IMR-90 (cell line): ENCODE measurements around the gene TRABD. TPM values are rescaled to one million over a fixed set of nuclear protein-coding genes. Genes with fewer than 3 reads are reported as not detected.

ENCODE experiments used
- ATAC-seq: fragments of 200-7000 bp; cut with Tn5 transposase; 2 replicates; pipeline ENCODE4 v1.9.1; 2020; ENCODE audit warnings: low read depth, mild to moderate bottlenecking, moderate library complexity
- BruUV-seq: library from RNA; stranded (reverse); fragments of 400-500 nt; replicated peaks from 2 replicates; lab custom pipeline; 2021; lab: Mats Ljungman, UMichigan
- CTCF ChIA-PET: fragments of 300-600 bp; formaldehyde crosslinking; extraction: SDS; loops from one replicate; lab custom pipeline; 2021; ENCODE audit warnings: antibody characterized with exemption; lab: Yijun Ruan, JAX
- POLR2A ChIA-PET: fragments of 300-600 bp; sonication (Branson Sonifier 250); formaldehyde crosslinking; loops from one replicate; lab custom pipeline; 2022; ENCODE audit warnings: antibody characterized with exemption; ENCODE audit not compliant: unreplicated experiment; lab: Charles Lee
- DNase-seq: peaks from one replicate; pipeline ENCODE4 v3.0.0; 2013
- H2AFZ ChIP-seq: replicated peaks from 2 replicates; pipeline ENCODE3; 2013; ENCODE audit warnings: low read length, mild to moderate bottlenecking; ENCODE audit not compliant: poor library complexity
- H2AK5ac ChIP-seq: 2 replicates; pipeline ENCODE4 v1.6.1; 2013; ENCODE audit warnings: low read depth, low read length, inconsistent platforms
- H2AK9ac ChIP-seq: replicated peaks from 2 replicates; pipeline ENCODE3; 2013; ENCODE audit warnings: mild to moderate bottlenecking, low read depth, low read length, moderate library complexity; ENCODE audit not compliant: poor library complexity
- H2BK120ac ChIP-seq: 2 replicates; pipeline ENCODE4 v1.6.1; 2013; ENCODE audit warnings: low read depth, low read length, inconsistent platforms
- H2BK15ac ChIP-seq: 3 replicates; pipeline ENCODE4 v1.6.1; 2013; ENCODE audit warnings: low read depth, low read length, inconsistent platforms
- H2BK20ac ChIP-seq: 2 replicates; pipeline ENCODE4 v1.6.1; 2013; ENCODE audit warnings: low read depth, mild to moderate bottlenecking, inconsistent platforms, low read length, moderate library complexity
- H2BK5ac ChIP-seq: 2 replicates; pipeline ENCODE4 v1.6.1; 2013; ENCODE audit warnings: mild to moderate bottlenecking, low read depth, low read length, inconsistent platforms; ENCODE audit not compliant: poor library complexity, severe bottlenecking
- H3K14ac ChIP-seq: replicated peaks from 2 replicates; pipeline ENCODE4 v1.6.1; 2013; ENCODE audit warnings: low read depth, low read length, inconsistent platforms
- H3K18ac ChIP-seq: 2 replicates; pipeline ENCODE4 v1.6.1; 2013; ENCODE audit warnings: low read depth, low read length, control low read depth
- H3K23ac ChIP-seq: 2 replicates; pipeline ENCODE4 v1.6.1; 2013; ENCODE audit warnings: low read depth, low read length, inconsistent platforms
- H3K27ac ChIP-seq: 2 replicates; pipeline ENCODE4 v1.5.1; 2013; ENCODE audit warnings: mild to moderate bottlenecking, control low read depth, low read length; ENCODE audit not compliant: insufficient read depth
- H3K27me3 ChIP-seq: 2 replicates; pipeline ENCODE4 v1.6.1; 2013; ENCODE audit warnings: low read length; ENCODE audit not compliant: control insufficient read depth, insufficient read depth
- H3K36me3 ChIP-seq: 2 replicates; pipeline ENCODE4 v1.6.1; 2013; ENCODE audit warnings: low read length, mixed read lengths; ENCODE audit not compliant: control insufficient read depth, insufficient read depth
- H3K4ac ChIP-seq: 2 replicates; pipeline ENCODE4 v1.6.1; 2013; ENCODE audit warnings: low read depth, low read length, inconsistent platforms
- H3K4me1 ChIP-seq: 2 replicates; pipeline ENCODE4 v1.6.1; 2013; ENCODE audit warnings: low read length, mixed read lengths; ENCODE audit not compliant: control insufficient read depth, insufficient read depth
- H3K4me2 ChIP-seq: 2 replicates; pipeline ENCODE4 v1.6.1; 2013; ENCODE audit warnings: low read depth, mild to moderate bottlenecking, control low read depth, low read length, moderate library complexity
- H3K4me3 ChIP-seq: 2 replicates; pipeline ENCODE4 v1.5.1; 2013; ENCODE audit warnings: low read depth, mild to moderate bottlenecking, control low read depth, low read length, moderate library complexity; ENCODE audit not compliant: insufficient read depth
- H3K56ac ChIP-seq: 2 replicates; pipeline ENCODE4 v1.6.1; 2013; ENCODE audit warnings: low read length, inconsistent platforms; ENCODE audit not compliant: insufficient read depth; ENCODE audit errors: extremely low read depth
- H3K79me1 ChIP-seq, 2 experiments: 2 replicates each; pipeline ENCODE4 v1.6.1; 2013; ENCODE audit warnings: low read length in 2 of 2, inconsistent platforms in 1 of 2, low read depth in 1 of 2
- H3K9ac ChIP-seq: 2 replicates; pipeline ENCODE4 v1.6.1; 2013; ENCODE audit warnings: low read depth, low read length, control low read depth
- H3K9me1 ChIP-seq: 2 replicates; pipeline ENCODE4 v1.6.1; 2013; ENCODE audit warnings: low read length, inconsistent platforms; ENCODE audit not compliant: insufficient read depth
- H3K9me3 ChIP-seq: 2 replicates; pipeline ENCODE4 v1.6.1; 2013; ENCODE audit warnings: low read length; ENCODE audit not compliant: control insufficient read depth, insufficient read depth
- H4K20me1 ChIP-seq: 2 replicates; pipeline ENCODE4 v1.6.1; 2013; ENCODE audit warnings: low read length, inconsistent platforms; ENCODE audit not compliant: insufficient read depth
- H4K5ac ChIP-seq: 2 replicates; pipeline ENCODE4 v1.6.1; 2013; ENCODE audit warnings: mild to moderate bottlenecking, low read depth, low read length, control low read depth
- H4K8ac ChIP-seq, 2 experiments: 2 replicates each; pipeline ENCODE4 v1.6.1; 2013; ENCODE audit warnings: low read depth in 2 of 2, low read length in 2 of 2, control low read depth in 1 of 2, inconsistent platforms in 1 of 2
- H4K91ac ChIP-seq: 2 replicates; pipeline ENCODE4 v1.6.1; 2013; ENCODE audit warnings: low read depth, low read length, inconsistent platforms; ENCODE audit not compliant: insufficient read depth
- BHLHE40 ChIP-seq: fragments of 150-350 bp; IDR thresholded peaks from 2 replicates; pipeline ENCODE4 v1.6.1; 2016; ENCODE audit warnings: mild to moderate bottlenecking, low read depth, low read length
- CHD1 ChIP-seq: IDR thresholded peaks from 2 replicates; pipeline ENCODE4 v1.6.1; 2012; ENCODE audit warnings: low read depth, low read length, improper control_type of control experiment
- ELK1 ChIP-seq: fragments of 150-350 bp; IDR thresholded peaks from 2 replicates; pipeline ENCODE4 v1.6.1; 2016; ENCODE audit warnings: low read depth, mild to moderate bottlenecking, low read length, moderate library complexity, borderline replicate concordance
- MXI1 ChIP-seq: IDR thresholded peaks from 2 replicates; pipeline ENCODE4 v1.6.1; 2012; ENCODE audit warnings: low read depth, mild to moderate bottlenecking, low read length, moderate library complexity, borderline replicate concordance
- NFE2L2 ChIP-seq: fragments of 150-350 bp; IDR thresholded peaks from 2 replicates; pipeline ENCODE4 v1.6.1; 2016; ENCODE audit warnings: low read depth, mild to moderate bottlenecking, low read length
- RCOR1 ChIP-seq: IDR thresholded peaks from 2 replicates; pipeline ENCODE4 v1.6.1; 2012; ENCODE audit warnings: mild to moderate bottlenecking, low read length, improper control_type of control experiment; ENCODE audit not compliant: insufficient replicate concordance
- SMC3 ChIP-seq: fragments of 150-350 bp; IDR thresholded peaks from 2 replicates; pipeline ENCODE4 v1.6.1; 2016; ENCODE audit warnings: low read depth, mild to moderate bottlenecking, antibody characterized with exemption, low read length, moderate library complexity
- USF2 ChIP-seq: fragments of 150-350 bp; IDR thresholded peaks from 2 replicates; pipeline ENCODE4 v1.6.1; 2017; ENCODE audit warnings: mild to moderate bottlenecking, antibody characterized with exemption, low read length, low read depth
- WGBS, 2 experiments: methylation state at CpG; one replicate each; pipeline versions ENCODE4 v1.1.5 to v1.1.7; 2013; ENCODE audit warnings: missing lambda C conversion rate in 2 of 2; ENCODE audit not compliant: insufficient read length in 1 of 2; ENCODE audit errors: extremely low coverage in 2 of 2; 5-methylcytosine and 5-hydroxymethylcytosine counted together
- dilution Hi-C: fragments of 300-500 bp; cut with HindIII; formaldehyde crosslinking; loops from one replicate; pipeline ENCODE4 v1.14.3; 2018; ENCODE audit warnings: low sequenced_read_pairs; ENCODE audit not compliant: unreplicated experiment
- in situ Hi-C: fragments of 300-500 bp; cut with MboI; formaldehyde crosslinking; loops from 3 replicates; pipeline ENCODE4 v1.14.3; 2019; ENCODE audit warnings: low sequenced_read_pairs, inconsistent platforms, mixed read lengths
- intact Hi-C: fragments of 100-400 bp; cut with micrococcal nuclease; formaldehyde crosslinking; loops from 2 replicates; pipeline ENCODE4 v1.10.0; 2022
- polyA plus RNA-seq, 3 experiments: library from polyadenylated mRNA; depleted of rRNA; stranded (reverse); fragments of >200 nt; gene quantifications; 2 replicates each; pipeline ENCODE4 v1.2.3, GENCODE V29; 2012; ENCODE audit warnings: low replicate concordance in 1 of 3
- total RNA-seq: library from RNA; depleted of rRNA; stranded (reverse); fragments of >200 nt; gene quantifications from 2 replicates; pipeline ENCODE4 v1.2.3, GENCODE V29; 2012

TRABD gene
- total and polyA plus RNA-seq, 2 of the 4 experiments (the other 2 are of a cell fraction): 13.4 to 42.7 TPM

DNA sequence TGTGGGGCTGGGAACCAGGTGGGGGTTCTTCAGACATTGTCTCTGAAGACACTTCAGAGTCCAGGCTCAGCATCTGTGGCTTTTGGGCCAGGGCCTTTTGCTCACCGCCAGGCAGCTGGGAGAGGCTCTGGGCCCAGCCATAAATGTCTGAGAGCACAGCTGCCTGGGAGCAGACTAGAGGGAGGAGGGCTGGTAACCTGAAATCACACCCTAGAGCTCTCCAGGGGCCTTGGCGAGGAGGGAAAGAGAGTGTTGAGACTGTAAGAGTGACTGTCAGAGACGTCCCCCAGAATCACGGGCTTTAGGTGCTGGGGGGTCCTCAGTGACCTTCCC is 4.1 kb downstream of the TRABD start:
- Histone ChIP-seq H3K56ac (no peak overlapping the region), H3K4me1 (peaks cover 20% of the 10 kb centered on the region), H4K8ac (no peak overlapping the region), H2AK5ac (no peak overlapping the region; the same call in 1 of the 2 replicates), H2BK120ac (no peak overlapping the region), H3K27ac (no peak overlapping the region), H2BK5ac (no peak overlapping the region), H4K5ac (no peak overlapping the region), H3K4me3 (no peak overlapping the region), H2AFZ (peak overlapping the region; percentile 80), H2AK9ac (peak overlapping the region; percentile 73), H4K20me1 (peaks cover 39% of the 10 kb centered on the region), H3K9ac (no peak overlapping the region), H4K91ac (no peak overlapping the region), H3K23ac (no peak overlapping the region; the same call in none of the 2 replicates), H3K27me3 (no peaks in the 10 kb centered on the region), H3K36me3 (peaks cover 21% of the 10 kb centered on the region), H3K18ac (no peak overlapping the region), H3K4me2 (no peak overlapping the region; the same call in 1 of the 2 replicates), H3K9me3 (no peaks in the 10 kb centered on the region), H3K9me1 (peaks cover 7% of the 10 kb centered on the region), H3K14ac (no peak overlapping the region), H2BK15ac (no peak overlapping the region), H3K4ac (peak overlapping the region; percentile 72), H3K79me1 (peaks cover 14 to 67% of the 10 kb centered on the region in 2 experiments), H2BK20ac (no peak overlapping the region)
- ATAC-seq (peak; percentile 1), DNase-seq (no peak)
- no TSS peak for BruUV-seq
- in situ Hi-C loops (no loop called here), dilution Hi-C loops (no loop called here), intact Hi-C loops (no loop called here)
- CTCF ChIA-PET: no interaction called here
- POLR2A ChIA-PET: no interaction called here
- WGBS, 2 experiments: 17% methylated on average over 2 of the region's 4 CpGs; no CpG with 5 or more reads in 1 of the 2 experiments
- no peak for TF ChIP-seq USF2
- no peak for TF ChIP-seq BHLHE40
- TF ChIP-seq SMC3: no peak
- no peak for TF ChIP-seq NFE2L2
- TF ChIP-seq MXI1: no peak
- no peak for TF ChIP-seq RCOR1
- TF ChIP-seq ELK1: no peak
- no peak for TF ChIP-seq CHD1
